ENCODE results near the gene PTPN7. TPM values are rescaled to one million over a fixed set of nuclear protein-coding genes. Genes with fewer than 3 reads are reported as not detected.

The PTPN7 gene
- total RNA-seq, 2 donors from 2014 or later = 2.0 to 2.9 TPM

GRCh38 chr1:202127836-202128622 lies 32.4 kb downstream of the PTPN7 start:
- Histone ChIP-seq H3K36me3 (no peaks in the 10 kb centered on the region), H3K27ac (no peak overlapping the region), H3K4me3 (no peak overlapping the region), H3K27me3 (no peaks in the 10 kb centered on the region), H3K4me1 (no peaks in the 10 kb centered on the region), H3K9ac (ENCODE audit: low read depth in 2 of 2, low read length in 2 of 2) (no peak overlapping the region), H3K9me3 (no peaks in the 10 kb centered on the region)
- DNase-seq = no peak
- intact Hi-C loops (cut with DNase I) = no loop called here
- no peak for TF ChIP-seq CTCF (IDR thresholded peaks at IDR 0.05)

GRCh38 chr1:202127061-202127460 lies 33.3 kb downstream of the PTPN7 start:
- H3K36me3 ChIP-seq = no peaks in the 10 kb centered on the region
- TF ChIP-seq CTCF (IDR thresholded peaks at IDR 0.05) = no peak
- DNase-seq = no peak
- H3K4me1 ChIP-seq = no peaks in the 10 kb centered on the region
- intact Hi-C loops (cut with DNase I) = no loop called here
- no peaks in the 10 kb centered on the region for H3K9me3 ChIP-seq
- H3K27ac ChIP-seq = no peak overlapping the region
- no peaks in the 10 kb centered on the region for H3K27me3 ChIP-seq
- H3K4me3 ChIP-seq = no peak overlapping the region
- no peak overlapping the region for H3K9ac ChIP-seq (ENCODE audit: low read depth in 2 of 2, low read length in 2 of 2)

- no peak for DNase-seq
- Histone ChIP-seq H3K9me3 (no peaks in the 10 kb centered on the region), H3K27ac (no peak overlapping the region), H3K4me1 (no peaks in the 10 kb centered on the region), H3K36me3 (no peaks in the 10 kb centered on the region), H3K9ac (ENCODE audit: low read depth in 2 of 2, low read length in 2 of 2) (no peak overlapping the region), H3K4me3 (no peak overlapping the region), H3K27me3 (no peaks in the 10 kb centered on the region)
- no peak for TF ChIP-seq CTCF (IDR thresholded peaks at IDR 0.05)
- intact Hi-C loops (cut with DNase I) = no loop called here
Measured at GRCh38 chr1:202126426-202126825, 34.0 kb downstream of the PTPN7 start.

- Histone ChIP-seq H3K9me3 (no peaks in the 10 kb centered on the region), H3K36me3 (no peaks in the 10 kb centered on the region), H3K4me3 (no peak overlapping the region), H3K4me1 (no peaks in the 10 kb centered on the region), H3K9ac (ENCODE audit: low read depth in 2 of 2, low read length in 2 of 2) (no peak overlapping the region), H3K27ac (no peak overlapping the region), H3K27me3 (no peaks in the 10 kb centered on the region)
- no peak for DNase-seq
- intact Hi-C loops (cut with DNase I) = no loop called here
- TF ChIP-seq CTCF (IDR thresholded peaks at IDR 0.05) = no peak
Measured at GRCh38 chr1:202125611-202126010, 34.8 kb downstream of the PTPN7 start.

GRCh38 chr1:202124142-202124541 lies 36.3 kb downstream of the PTPN7 start:
- no peak overlapping the region for H3K4me3 ChIP-seq
- H3K27ac ChIP-seq = no peak overlapping the region
- no peaks in the 10 kb centered on the region for H3K27me3 ChIP-seq
- TF ChIP-seq CTCF (IDR thresholded peaks at IDR 0.05) = no peak
- H3K9me3 ChIP-seq = no peaks in the 10 kb centered on the region
- DNase-seq = no peak
- no peaks in the 10 kb centered on the region for H3K36me3 ChIP-seq
- intact Hi-C loops (cut with DNase I) = no loop called here
- H3K4me1 ChIP-seq = no peaks in the 10 kb centered on the region
- no peak overlapping the region for H3K9ac ChIP-seq (ENCODE audit: low read depth in 2 of 2, low read length in 2 of 2)
